Measurements from ENCODE around the gene MACF1.
A peak's percentile ranks its signal among the peaks of the same experiment; 100 is the strongest.
"Not testable (repeated sequence)": the region's sequence is repeated elsewhere in the genome, so short reads cannot be mapped to it uniquely, and the experiment has no call there.

Gene MACF1

GRCh38 chr1:39507230-39507928 lies 302.9 kb downstream of the MACF1 start:
- Mint-ChIP-seq H3K27me3 (ENCODE audit: low read depth) (peaks cover 20% of the 10 kb centered on the region), H3K4me1 (ENCODE audit: low read depth) (peaks cover 9% of the 10 kb centered on the region), H3K4me3 (no peak overlapping the region), H3K27ac (no peak overlapping the region), H3K9me3 (no peaks in the 10 kb centered on the region), H3K36me3 (ENCODE audit: low read depth) (no peaks in the 10 kb centered on the region)

- Mint-ChIP-seq H3K4me3 (no peak overlapping the region), H3K27me3 (ENCODE audit: low read depth) (peaks cover 20% of the 10 kb centered on the region), H3K9me3 (no peaks in the 10 kb centered on the region), H3K27ac (no peak overlapping the region), H3K4me1 (ENCODE audit: low read depth) (peaks cover 9% of the 10 kb centered on the region), H3K36me3 (ENCODE audit: low read depth) (no peaks in the 10 kb centered on the region)
Observed at GRCh38 chr1:39508266-39508665, 303.8 kb downstream of the MACF1 start.

GRCh38 chr1:39508857-39509305 lies 304.4 kb downstream of the MACF1 start:
- peaks cover 20% of the 10 kb centered on the region for H3K27me3 Mint-ChIP-seq (ENCODE audit: low read depth)
- peaks cover 9% of the 10 kb centered on the region for H3K4me1 Mint-ChIP-seq (ENCODE audit: low read depth)
- no peaks in the 10 kb centered on the region for H3K9me3 Mint-ChIP-seq
- no peaks in the 10 kb centered on the region for H3K36me3 Mint-ChIP-seq (ENCODE audit: low read depth)
- H3K27ac Mint-ChIP-seq = no peak overlapping the region
- no peak overlapping the region for H3K4me3 Mint-ChIP-seq

DNA sequence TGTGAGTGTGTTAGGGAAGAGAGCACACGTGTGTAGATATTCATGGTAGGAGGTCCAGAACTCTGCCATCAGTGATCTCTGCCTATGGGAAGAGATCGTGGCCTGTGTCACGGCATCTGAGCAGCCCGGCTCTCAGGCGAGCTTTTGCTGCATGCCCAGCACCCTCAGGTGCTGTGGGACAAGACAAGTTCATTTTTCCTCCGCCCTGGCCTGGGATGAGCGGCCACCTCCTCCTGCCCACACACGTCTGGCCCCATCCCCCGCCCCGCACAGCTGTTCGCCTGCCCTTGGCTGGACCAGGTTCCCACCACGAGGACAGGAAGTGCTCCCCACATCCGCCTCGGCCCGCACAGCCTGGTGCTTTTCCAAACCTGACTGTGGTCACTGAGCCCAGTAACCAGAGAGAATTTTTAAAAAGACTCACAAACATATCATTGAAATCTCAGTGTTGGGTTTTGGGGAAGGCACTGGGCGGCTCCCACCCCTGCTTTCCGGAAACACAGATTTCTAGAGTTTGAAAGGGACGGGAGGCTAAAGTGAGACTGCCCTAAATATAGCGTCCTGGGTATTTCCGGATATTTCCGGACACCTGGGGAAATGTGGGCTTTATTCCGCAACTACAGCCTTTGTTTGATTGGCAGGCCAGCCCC lies 305.0 kb downstream of the MACF1 start:
- peaks cover 20% of the 10 kb centered on the region for H3K27me3 Mint-ChIP-seq (ENCODE audit: low read depth)
- peak overlapping the region; percentile 52 for H3K27ac Mint-ChIP-seq
- no peaks in the 10 kb centered on the region for H3K36me3 Mint-ChIP-seq (ENCODE audit: low read depth)
- no peaks in the 10 kb centered on the region for H3K9me3 Mint-ChIP-seq
- H3K4me1 Mint-ChIP-seq (ENCODE audit: low read depth) = peaks cover 9% of the 10 kb centered on the region
- H3K4me3 Mint-ChIP-seq = no peak overlapping the region

DNA sequence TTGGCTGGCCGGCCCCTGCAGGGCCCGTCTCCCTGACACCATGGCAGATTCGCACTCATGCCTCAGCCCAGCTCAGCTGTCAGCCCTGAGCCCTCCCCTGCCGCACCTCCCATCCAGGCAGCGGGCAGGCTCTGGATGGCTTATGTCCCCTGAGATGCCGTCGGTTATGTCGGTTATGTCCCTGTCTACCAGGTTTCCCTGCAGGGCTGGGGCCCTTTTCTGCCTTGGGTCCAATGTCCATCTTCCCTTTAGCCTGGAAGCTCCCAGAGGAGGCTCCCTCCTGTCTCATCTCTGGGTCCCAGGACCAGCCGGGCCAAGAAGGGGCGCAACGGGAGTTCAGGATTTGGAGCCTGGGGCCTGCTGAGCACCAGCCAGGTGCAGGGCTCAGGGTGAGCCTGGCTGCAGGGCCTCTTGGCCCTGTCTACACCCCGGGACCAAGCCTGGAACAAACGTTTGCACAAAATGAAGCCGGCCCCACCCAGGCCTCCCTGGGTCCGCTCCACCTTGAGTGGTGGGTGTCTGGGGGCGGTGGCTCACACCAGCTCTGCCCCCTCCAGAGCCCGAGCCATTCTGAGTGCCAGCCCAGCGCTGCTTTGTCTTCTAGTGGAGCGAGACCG lies 306.2 kb downstream of the MACF1 start:
- not testable (repeated sequence) for H3K27ac Mint-ChIP-seq; H3K9me3 Mint-ChIP-seq; H3K36me3 Mint-ChIP-seq (ENCODE audit: low read depth); H3K4me3 Mint-ChIP-seq
- Mint-ChIP-seq H3K4me1 (ENCODE audit: low read depth) (peaks cover 12% of the 10 kb centered on the region), H3K27me3 (ENCODE audit: low read depth) (peaks cover 24% of the 10 kb centered on the region)

DNA sequence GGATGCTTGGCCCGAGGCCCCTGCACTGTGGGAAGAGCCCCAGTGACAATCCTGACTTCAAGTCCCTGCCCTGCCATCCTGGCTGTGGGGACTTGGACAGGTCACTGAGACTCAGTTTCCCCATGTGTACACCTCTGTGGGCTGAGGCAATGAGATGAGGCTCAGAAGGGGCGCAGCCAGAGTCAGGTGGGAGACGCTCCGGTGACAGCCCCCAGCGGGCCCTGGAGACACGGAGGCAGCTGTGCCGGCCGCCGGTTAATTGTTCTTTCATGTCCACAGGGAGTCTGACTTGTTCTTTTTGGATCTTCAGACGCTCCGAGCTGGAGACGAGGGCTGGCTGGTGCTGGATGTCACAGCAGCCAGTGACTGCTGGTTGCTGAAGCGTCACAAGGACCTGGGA lies 307.0 kb downstream of the MACF1 start:
- not testable (repeated sequence) for H3K9me3 Mint-ChIP-seq; H3K27ac Mint-ChIP-seq; H3K36me3 Mint-ChIP-seq (ENCODE audit: low read depth); H3K4me3 Mint-ChIP-seq
- Mint-ChIP-seq H3K4me1 (ENCODE audit: low read depth) (peaks cover 12% of the 10 kb centered on the region), H3K27me3 (ENCODE audit: low read depth) (peaks cover 24% of the 10 kb centered on the region)

- Mint-ChIP-seq H3K4me1 (ENCODE audit: low read depth) (peaks cover 12% of the 10 kb centered on the region), H3K27me3 (ENCODE audit: low read depth) (peaks cover 24% of the 10 kb centered on the region)
- not testable (repeated sequence) for H3K27ac Mint-ChIP-seq; H3K9me3 Mint-ChIP-seq; H3K4me3 Mint-ChIP-seq; H3K36me3 Mint-ChIP-seq (ENCODE audit: low read depth)
Observed at GRCh38 chr1:39512234-39512847, 307.8 kb downstream of the MACF1 start.

DNA sequence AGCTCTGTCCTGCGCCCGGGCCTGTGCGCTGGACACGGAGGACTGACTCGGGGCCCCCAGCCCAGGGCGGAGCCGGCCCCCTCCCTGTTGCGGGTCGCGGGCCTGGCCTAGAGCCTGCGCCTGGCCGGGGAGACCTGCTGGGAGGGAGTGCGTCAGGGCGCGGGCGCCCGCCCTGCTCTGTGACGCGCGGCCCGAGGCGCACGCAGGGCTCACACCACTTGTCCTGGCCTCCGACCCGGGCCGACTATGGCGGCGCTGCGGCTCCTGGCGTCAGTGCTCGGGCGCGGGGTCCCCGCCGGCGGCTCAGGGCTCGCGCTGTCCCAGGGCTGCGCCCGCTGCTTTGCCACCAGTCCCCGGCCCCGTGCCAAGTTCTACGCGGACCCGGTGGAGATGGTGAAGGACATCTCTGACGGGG lies 310.2 kb downstream of the MACF1 start:
- not testable (repeated sequence) for H3K36me3 Mint-ChIP-seq (ENCODE audit: low read depth); H3K27ac Mint-ChIP-seq; H3K9me3 Mint-ChIP-seq; H3K4me3 Mint-ChIP-seq; H3K27me3 Mint-ChIP-seq (ENCODE audit: low read depth); H3K4me1 Mint-ChIP-seq (ENCODE audit: low read depth)

GRCh38 chr1:39515131-39516086 lies 310.9 kb downstream of the MACF1 start:
- H3K27me3 Mint-ChIP-seq (ENCODE audit: low read depth); H3K27ac Mint-ChIP-seq: not testable (repeated sequence)
- H3K4me3 Mint-ChIP-seq = peak overlapping the region; percentile 68

GRCh38 chr1:39516841-39517240 lies 312.3 kb downstream of the MACF1 start:
- H3K27ac Mint-ChIP-seq; H3K36me3 Mint-ChIP-seq (ENCODE audit: low read depth); H3K27me3 Mint-ChIP-seq (ENCODE audit: low read depth); H3K4me3 Mint-ChIP-seq; H3K9me3 Mint-ChIP-seq; H3K4me1 Mint-ChIP-seq (ENCODE audit: low read depth): not testable (repeated sequence)

More at GRCh38 chr1:39515131-39516086, 310.9 kb downstream of the MACF1 start:
- H3K9me3 Mint-ChIP-seq; H3K4me1 Mint-ChIP-seq (ENCODE audit: low read depth); H3K36me3 Mint-ChIP-seq (ENCODE audit: low read depth): not testable (repeated sequence)

DNA sequence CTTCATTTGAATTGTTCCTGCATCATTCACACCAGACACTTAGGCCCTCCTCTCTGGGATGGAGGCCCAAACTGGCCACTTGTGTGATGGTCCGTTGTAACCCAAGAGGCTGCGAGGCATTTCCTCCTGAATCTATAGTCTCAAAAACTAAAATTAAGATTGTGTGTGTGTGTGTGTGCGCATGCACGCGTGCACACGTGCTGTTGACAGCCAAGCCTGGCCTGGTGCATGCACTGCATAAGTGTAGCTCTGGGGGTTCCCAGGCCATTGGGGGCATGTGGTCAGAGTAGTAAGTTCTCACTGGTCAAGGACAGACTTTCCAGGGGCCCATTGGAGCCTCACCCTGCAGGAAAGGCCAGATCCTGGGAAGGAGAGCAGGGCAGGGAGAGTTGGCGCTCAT lies 313.4 kb downstream of the MACF1 start:
- H3K4me3 Mint-ChIP-seq; H3K4me1 Mint-ChIP-seq (ENCODE audit: low read depth); H3K36me3 Mint-ChIP-seq (ENCODE audit: low read depth); H3K9me3 Mint-ChIP-seq; H3K27ac Mint-ChIP-seq; H3K27me3 Mint-ChIP-seq (ENCODE audit: low read depth): not testable (repeated sequence)

DNA sequence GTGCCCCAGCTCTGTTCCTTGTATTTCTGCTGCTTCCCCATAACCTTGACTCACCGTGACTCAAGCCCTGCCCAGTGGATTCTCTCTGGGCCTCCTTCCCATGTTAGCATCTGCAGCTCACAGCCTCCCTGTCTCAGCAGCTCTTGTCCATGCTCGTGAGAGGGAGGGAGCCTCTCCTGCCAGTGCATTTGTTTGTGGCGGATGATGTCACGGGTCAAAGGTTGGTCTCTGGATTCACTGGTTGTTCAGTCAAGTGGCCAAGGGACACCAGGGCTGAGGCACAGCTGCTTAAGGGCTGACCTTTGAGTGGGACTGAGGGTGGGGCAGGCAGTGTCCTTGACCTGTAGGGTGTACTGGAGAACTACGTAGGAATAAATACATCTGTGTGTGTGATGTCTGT lies 314.9 kb downstream of the MACF1 start:
- H3K27ac Mint-ChIP-seq; H3K9me3 Mint-ChIP-seq; H3K36me3 Mint-ChIP-seq (ENCODE audit: low read depth); H3K4me1 Mint-ChIP-seq (ENCODE audit: low read depth); H3K27me3 Mint-ChIP-seq (ENCODE audit: low read depth); H3K4me3 Mint-ChIP-seq: not testable (repeated sequence)

DNA sequence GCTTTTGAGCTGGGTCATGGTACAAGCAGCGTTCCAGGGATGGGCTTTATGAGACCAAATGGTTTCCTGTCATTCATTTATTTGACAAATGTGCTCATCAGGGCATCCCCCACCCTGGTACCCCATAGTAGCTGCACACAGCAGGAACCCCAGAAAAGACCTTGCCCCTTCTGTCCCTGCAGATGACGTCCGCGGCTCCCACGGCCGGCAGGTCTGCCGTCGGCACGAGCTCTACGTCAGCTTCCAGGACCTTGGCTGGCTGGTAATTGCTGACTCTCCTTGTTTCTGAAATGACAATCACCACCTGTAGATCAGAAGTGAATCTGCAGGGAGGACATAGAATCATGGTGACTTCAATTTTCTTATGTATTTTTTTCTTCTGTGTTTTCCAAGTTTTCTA lies 317.7 kb downstream of the MACF1 start:
- not testable (repeated sequence) for H3K4me3 Mint-ChIP-seq; H3K4me1 Mint-ChIP-seq (ENCODE audit: low read depth); H3K9me3 Mint-ChIP-seq; H3K27ac Mint-ChIP-seq; H3K36me3 Mint-ChIP-seq (ENCODE audit: low read depth); H3K27me3 Mint-ChIP-seq (ENCODE audit: low read depth)
